WTC11 (cell line): ENCODE data around the gene CNGA1. TPM values are rescaled to one million over a fixed set of nuclear protein-coding genes. Genes with fewer than 3 reads are reported as not detected.

Experiments used
- ATAC-seq: fragments of 200-7000 bp; cut with Tn5 transposase; 2 replicates; pipeline ENCODE4 v1.10.0; 2021; ENCODE audit warnings: mild to moderate bottlenecking, moderate library complexity
- CTCF ChIA-PET: fragments of 300-600 bp; sonication (Branson Sonifier 250); formaldehyde crosslinking; loops from one replicate; lab custom pipeline; 2021; ENCODE audit warnings: antibody characterized with exemption; lab: Charles Lee
- POLR2A ChIA-PET: fragments of 350-600 bp; sonication (Branson Sonifier 250); formaldehyde crosslinking; loops from one replicate; lab custom pipeline; 2021; ENCODE audit warnings: antibody characterized with exemption; lab: Charles Lee
- DNase-seq: peaks from one replicate; pipeline ENCODE4 v3.0.0; 2021; ENCODE audit warnings: low spot score
- H3K27ac Mint-ChIP-seq: 2 replicates; pipeline ENCODE4 v1.8.0; 2021; ENCODE audit warnings: mixed read lengths
- H3K27me3 Mint-ChIP-seq: 2 replicates; pipeline ENCODE4 v1.8.0; 2021; ENCODE audit warnings: low read depth, mild to moderate bottlenecking, moderate library complexity, mixed read lengths
- H3K36me3 Mint-ChIP-seq: 2 replicates; pipeline ENCODE4 v1.8.0; 2021; ENCODE audit warnings: mixed read lengths
- H3K4me1 Mint-ChIP-seq: 2 replicates; pipeline ENCODE4 v1.8.0; 2022; ENCODE audit warnings: mixed read lengths
- H3K4me3 Mint-ChIP-seq: 2 replicates; pipeline ENCODE4 v1.8.0; 2021; ENCODE audit warnings: mild to moderate bottlenecking, moderate library complexity, mixed read lengths
- H3K9me3 Mint-ChIP-seq: 2 replicates; pipeline ENCODE4 v1.8.0; 2021; ENCODE audit warnings: mixed read lengths
- CTCF ChIP-seq: fragments of 200-600 bp; IDR thresholded peaks from 2 replicates; pipeline ENCODE4 v1.8.0; 2022; ENCODE audit warnings: antibody characterized with exemption
- FOXK1 ChIP-seq: sonication (generic); formaldehyde crosslinking; IDR thresholded peaks from 2 replicates; pipeline ENCODE4 v1.8.0; 2022; ENCODE audit warnings: mild to moderate bottlenecking, moderate library complexity, missing genetic modification reagents
- GRHL2 ChIP-seq: fragments of 250-450 bp; sonication (Bioruptor Pico); IDR thresholded peaks from 2 replicates; pipeline ENCODE4 v1.8.0; 2022; ENCODE audit warnings: mild to moderate bottlenecking, moderate library complexity; ENCODE audit not compliant: insufficient replicate concordance, severe bottlenecking
- HMGA2 ChIP-seq: fragments of 250-450 bp; sonication (Bioruptor Pico); IDR thresholded peaks from 2 replicates; pipeline ENCODE4 v1.4.0; 2021; ENCODE audit warnings: mild to moderate bottlenecking, moderate library complexity
- IRF1 ChIP-seq: sonication (generic); formaldehyde crosslinking; IDR thresholded peaks from 2 replicates; pipeline ENCODE4 v1.8.0; 2023; ENCODE audit warnings: missing genetic modification reagents
- KAT7 ChIP-seq: sonication (generic); formaldehyde crosslinking; IDR thresholded peaks from 2 replicates; pipeline ENCODE4 v1.8.1; 2023; ENCODE audit warnings: missing genetic modification reagents, mild to moderate bottlenecking, borderline replicate concordance
- MAX ChIP-seq: sonication (generic); formaldehyde crosslinking; IDR thresholded peaks from 2 replicates; pipeline ENCODE4 v1.8.0; 2022; ENCODE audit warnings: mild to moderate bottlenecking, missing genetic modification reagents
- MLX ChIP-seq: sonication (generic); formaldehyde crosslinking; IDR thresholded peaks from 2 replicates; pipeline ENCODE4 v1.8.1; 2023; ENCODE audit warnings: mild to moderate bottlenecking, missing genetic modification reagents, moderate library complexity
- PRRX2 ChIP-seq: fragments of 250-450 bp; sonication (Bioruptor Pico); IDR thresholded peaks from 2 replicates; pipeline ENCODE4 v1.8.0; 2021; ENCODE audit warnings: mild to moderate bottlenecking
- TEAD4 ChIP-seq: sonication (generic); formaldehyde crosslinking; IDR thresholded peaks from 2 replicates; pipeline ENCODE4 v1.8.0; 2022; ENCODE audit warnings: mild to moderate bottlenecking, missing genetic modification reagents
- USF2 ChIP-seq: sonication (generic); formaldehyde crosslinking; IDR thresholded peaks from 2 replicates; pipeline ENCODE4 v1.8.1; 2023; ENCODE audit warnings: mild to moderate bottlenecking, missing genetic modification reagents, moderate library complexity
- ZNF232 ChIP-seq: sonication (generic); formaldehyde crosslinking; IDR thresholded peaks from 2 replicates; pipeline ENCODE4 v1.8.0; 2022; ENCODE audit warnings: mild to moderate bottlenecking, missing genetic modification reagents
- ZNF512 ChIP-seq: sonication (generic); formaldehyde crosslinking; IDR thresholded peaks from 2 replicates; pipeline ENCODE4 v1.8.1; 2022; ENCODE audit warnings: missing genetic modification reagents, borderline replicate concordance
- ZSCAN18 ChIP-seq: fragments of 250-450 bp; sonication (Bioruptor Pico); IDR thresholded peaks from 2 replicates; pipeline ENCODE4 v2.1.2; 2022; ENCODE audit warnings: mild to moderate bottlenecking, moderate library complexity
- total RNA-seq: library from RNA; stranded (reverse); gene quantifications from 3 replicates; pipeline ENCODE4 v1.2.3, GENCODE V29; 2021

The CNGA1 gene
- total RNA-seq, 1 experiment from 2014 or later = 1.1 TPM

GRCh38 chr4:48033825-48034413 is 17.4 kb upstream of the CNGA1 start:
- ATAC-seq = peak; percentile 82
- CTCF ChIA-PET = interaction anchor here (1.0 to 1.5 kb wide), 9 partner anchors 9 to 308 kb away, joined by 3 to 14 read pairs (median 4); partner anchors contain the start of gene SLAIN2
- no peaks in the 10 kb centered on the region for H3K9me3 Mint-ChIP-seq
- H3K36me3 Mint-ChIP-seq = no peaks in the 10 kb centered on the region; the same call in 1 of the 2 replicates
- H3K27ac Mint-ChIP-seq = no peak overlapping the region
- POLR2A ChIA-PET = no interaction called here
- TF ChIP-seq USF2 (CRISPR knock-in tag) = no peak
- peak; percentile 54; the same call in 1 of the 2 replicates for TF ChIP-seq CTCF
- TF ChIP-seq MLX = no peak
- TF ChIP-seq GRHL2 = no peak
- no peak for TF ChIP-seq FOXK1 (CRISPR knock-in tag)
- 0 out of 2 replicates have a peak, but pooled peaks have one; percentile 30 for TF ChIP-seq ZSCAN18 (CRISPR knock-in tag)
- H3K4me1 Mint-ChIP-seq = peaks cover 18% of the 10 kb centered on the region
- DNase-seq = peak; percentile 54
- H3K27me3 Mint-ChIP-seq = no peaks in the 10 kb centered on the region
- H3K4me3 Mint-ChIP-seq = no peak overlapping the region

GRCh38 chr4:48033412-48033811 is 16.9 kb upstream of the CNGA1 start:
- no peak for ATAC-seq
- DNase-seq = no peak
- no peaks in the 10 kb centered on the region; the same call in 1 of the 2 replicates for H3K36me3 Mint-ChIP-seq
- POLR2A ChIA-PET = no interaction called here
- peaks cover 23% of the 10 kb centered on the region for H3K4me1 Mint-ChIP-seq
- TF ChIP-seq ZNF512 (CRISPR knock-in tag) = no peak
- TF ChIP-seq HMGA2 (CRISPR knock-in tag) = no peak
- TF ChIP-seq GRHL2 = no peak
- no peak for TF ChIP-seq CTCF
- no peak for TF ChIP-seq TEAD4
- no peak overlapping the region for H3K4me3 Mint-ChIP-seq
- no peak overlapping the region for H3K27ac Mint-ChIP-seq
- no peaks in the 10 kb centered on the region for H3K27me3 Mint-ChIP-seq
- H3K9me3 Mint-ChIP-seq = no peaks in the 10 kb centered on the region
- CTCF ChIA-PET = interaction anchor here (1.0 to 1.5 kb wide), 8 partner anchors 9 to 54 kb away, joined by 3 to 14 read pairs (median 6); no protein-coding TSS in a partner anchor

- Mint-ChIP-seq H3K9me3 (no peaks in the 10 kb centered on the region), H3K27me3 (no peaks in the 10 kb centered on the region), H3K4me3 (no peak overlapping the region), H3K27ac (no peak overlapping the region), H3K36me3 (peaks cover 3% of the 10 kb centered on the region), H3K4me1 (peaks cover 30% of the 10 kb centered on the region)
- DNase-seq = no peak
- ChIA-PET CTCF (interaction anchor here (1.8 kb wide), 1 partner anchor 17 kb away, joined by 3 read pairs; the partner anchor contains the start of genes CNGA1 and NIPAL1), POLR2A (no interaction called here)
- TF ChIP-seq ZNF232 = no peak
- no peak for TF ChIP-seq KAT7 (CRISPR knock-in tag)
- no peak for TF ChIP-seq PRRX2 (CRISPR knock-in tag)
- TF ChIP-seq IRF1 (CRISPR knock-in tag) = no peak
- no peak for TF ChIP-seq MAX (CRISPR knock-in tag)
- no peak for ATAC-seq
Observed at GRCh38 chr4:48032721-48033120, 16.2 kb upstream of the CNGA1 start.
